Testis (tissue), 3 donors: ENCODE data around the gene ABITRAM. TPM values are rescaled to one million over a fixed set of nuclear protein-coding genes. Genes with fewer than 3 reads are reported as not detected.

ENCODE experiments used
- DNase-seq: peaks from one replicate; pipeline ENCODE4 v3.0.0-alpha.2; 2019
- H3K27ac ChIP-seq, 2 donors: fragments of 200-600 bp; sonication (generic); one replicate each; pipeline ENCODE4 v1.5.1; 2019
- H3K27me3 ChIP-seq: fragments of 200-600 bp; sonication (generic); one replicate; pipeline ENCODE4 v1.5.1; 2019
- H3K36me3 ChIP-seq: fragments of 200-600 bp; sonication (generic); one replicate; pipeline ENCODE4 v1.5.1; 2017; ENCODE audit warnings: low read depth; ENCODE audit errors: missing control alignments
- H3K4me1 ChIP-seq: fragments of 200-600 bp; sonication (generic); one replicate; pipeline ENCODE4 v1.5.1; 2019
- H3K4me3 ChIP-seq, 2 donors: fragments of 200-600 bp; sonication (generic); one replicate each; pipeline ENCODE4 v1.5.1; 2017 to 2019
- H3K9me3 ChIP-seq: fragments of 200-600 bp; sonication (generic); one replicate; pipeline ENCODE4 v1.5.1; 2017
- CTCF ChIP-seq, 3 experiments: fragments of 450-650 bp in 2 of 3; fragments of 200-600 bp in 1 of 3; sonication (generic) in 1 of 3; IDR thresholded peaks; one replicate each; pipeline ENCODE4 v1.5.1; 2016 to 2019; ENCODE audit warnings: antibody characterized with exemption in 3 of 3, mild to moderate bottlenecking in 2 of 3, moderate library complexity in 1 of 3
- POLR2A ChIP-seq: fragments of 450-650 bp; IDR thresholded peaks from one replicate; pipeline ENCODE4 v1.6.1; 2017; ENCODE audit warnings: antibody characterized with exemption, mild to moderate bottlenecking, moderate library complexity
- WGBS, 2 donors: methylation state at CpG; one replicate each; pipeline ENCODE4 v1.1.5; 2018; 5-methylcytosine and 5-hydroxymethylcytosine counted together
- intact Hi-C: fragments of 100-400 bp; cut with DNase I; formaldehyde crosslinking; loops from one replicate; pipeline ENCODE4 v1.15.1; 2023; ENCODE audit warnings: low total_unique reads
- polyA plus RNA-seq: library from polyadenylated mRNA; stranded (reverse); fragments of 350-450 nt; fragmentation: Illumina TruSeq; extraction: RNeasy Lipid Tissue Mini Kit (QIAGEN cat#74804); gene quantifications from one replicate; pipeline ENCODE4 v1.2.3, GENCODE V29; 2014; ENCODE audit warnings: low read depth, low replicate concordance; ENCODE audit not compliant: insufficient read depth
- total RNA-seq, 2 donors: library from RNA; depleted of rRNA; stranded (reverse); fragments of >200 nt; gene quantifications; one replicate each; pipeline ENCODE4 v1.2.3, GENCODE V29; 2016

ABITRAM gene
- total and polyA plus RNA-seq, 3 donors from 2014 or later: 8.6 to 33.3 (median 18.3) TPM

GRCh38 chr9:108972186-108972585, 38.0 kb downstream of the ABITRAM start:
- Histone ChIP-seq H3K27ac (peak overlapping the region; percentile 36 to 37), H3K36me3 (no peaks in the 10 kb centered on the region), H3K4me3 (no peak overlapping the region), H3K9me3 (no peaks in the 10 kb centered on the region), H3K27me3 (no peaks in the 10 kb centered on the region), H3K4me1 (peaks cover 29% of the 10 kb centered on the region)
- 45 to 66% methylated on average over 3 of the region's 3 CpGs for WGBS, 2 donors
- TF ChIP-seq POLR2A (no peak), CTCF (IDR thresholded peaks at IDR 0.05) (no peak)
- intact Hi-C loops: no loop called here
- DNase-seq: no peak

GRCh38 chr9:108972626-108973209, 38.5 kb downstream of the ABITRAM start:
- peaks cover 29% of the 10 kb centered on the region for H3K4me1 ChIP-seq
- no peaks in the 10 kb centered on the region for H3K9me3 ChIP-seq
- TF ChIP-seq CTCF (IDR thresholded peaks at IDR 0.05) (no peak), POLR2A (no peak)
- no peak for DNase-seq
- H3K4me3 ChIP-seq: no peak overlapping the region
- no peaks in the 10 kb centered on the region for H3K36me3 ChIP-seq
- WGBS, 2 donors: 36 to 47% methylated on average over 2 of the region's 2 CpGs
- no peaks in the 10 kb centered on the region for H3K27me3 ChIP-seq
- intact Hi-C loops: no loop called here
- peak overlapping the region; percentile 36 to 37 for H3K27ac ChIP-seq

- peak; percentile 63 for DNase-seq
- WGBS, 2 donors: 17 to 36% methylated on average over 5 of the region's 5 CpGs
- peak overlapping the region; percentile 19 to 48 for H3K27ac ChIP-seq
- intact Hi-C loops: no loop called here
- TF ChIP-seq POLR2A: no peak
- no peak for TF ChIP-seq CTCF (IDR thresholded peaks at IDR 0.05)
- H3K36me3 ChIP-seq: no peaks in the 10 kb centered on the region
- H3K9me3 ChIP-seq: no peaks in the 10 kb centered on the region
- H3K4me1 ChIP-seq: peaks cover 29% of the 10 kb centered on the region
- no peak overlapping the region for H3K4me3 ChIP-seq
- no peaks in the 10 kb centered on the region for H3K27me3 ChIP-seq
Measured at GRCh38 chr9:108973895-108974294, 39.7 kb downstream of the ABITRAM start.

GRCh38 chr9:108978205-108978604, 44.0 kb downstream of the ABITRAM start:
- no peak for TF ChIP-seq POLR2A
- TF ChIP-seq CTCF (IDR thresholded peaks at IDR 0.05): no peak
- no peaks in the 10 kb centered on the region for H3K27me3 ChIP-seq
- WGBS, 2 donors: 52 to 78% methylated on average over 1 of the region's 1 CpG
- DNase-seq: no peak
- H3K27ac ChIP-seq: no peak overlapping the region
- H3K36me3 ChIP-seq: no peaks in the 10 kb centered on the region
- intact Hi-C loops: no loop called here
- no peak overlapping the region for H3K4me3 ChIP-seq
- H3K9me3 ChIP-seq: no peaks in the 10 kb centered on the region
- H3K4me1 ChIP-seq: peaks cover 14% of the 10 kb centered on the region

GRCh38 chr9:108980893-108981292, 46.7 kb downstream of the ABITRAM start:
- Histone ChIP-seq H3K4me1 (no peaks in the 10 kb centered on the region), H3K4me3 (no peak overlapping the region), H3K27ac (no peak overlapping the region), H3K9me3 (no peaks in the 10 kb centered on the region), H3K36me3 (no peaks in the 10 kb centered on the region), H3K27me3 (no peaks in the 10 kb centered on the region)
- intact Hi-C loops: no loop called here
- DNase-seq: no peak
- WGBS, 2 donors: 96% methylated on average over 2 of the region's 2 CpGs
- TF ChIP-seq CTCF (IDR thresholded peaks at IDR 0.05) (no peak), POLR2A (no peak)
